ENCODE results near the gene MINDY2.

MINDY2 gene, protein sequence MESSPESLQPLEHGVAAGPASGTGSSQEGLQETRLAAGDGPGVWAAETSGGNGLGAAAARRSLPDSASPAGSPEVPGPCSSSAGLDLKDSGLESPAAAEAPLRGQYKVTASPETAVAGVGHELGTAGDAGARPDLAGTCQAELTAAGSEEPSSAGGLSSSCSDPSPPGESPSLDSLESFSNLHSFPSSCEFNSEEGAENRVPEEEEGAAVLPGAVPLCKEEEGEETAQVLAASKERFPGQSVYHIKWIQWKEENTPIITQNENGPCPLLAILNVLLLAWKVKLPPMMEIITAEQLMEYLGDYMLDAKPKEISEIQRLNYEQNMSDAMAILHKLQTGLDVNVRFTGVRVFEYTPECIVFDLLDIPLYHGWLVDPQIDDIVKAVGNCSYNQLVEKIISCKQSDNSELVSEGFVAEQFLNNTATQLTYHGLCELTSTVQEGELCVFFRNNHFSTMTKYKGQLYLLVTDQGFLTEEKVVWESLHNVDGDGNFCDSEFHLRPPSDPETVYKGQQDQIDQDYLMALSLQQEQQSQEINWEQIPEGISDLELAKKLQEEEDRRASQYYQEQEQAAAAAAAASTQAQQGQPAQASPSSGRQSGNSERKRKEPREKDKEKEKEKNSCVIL

DNA sequence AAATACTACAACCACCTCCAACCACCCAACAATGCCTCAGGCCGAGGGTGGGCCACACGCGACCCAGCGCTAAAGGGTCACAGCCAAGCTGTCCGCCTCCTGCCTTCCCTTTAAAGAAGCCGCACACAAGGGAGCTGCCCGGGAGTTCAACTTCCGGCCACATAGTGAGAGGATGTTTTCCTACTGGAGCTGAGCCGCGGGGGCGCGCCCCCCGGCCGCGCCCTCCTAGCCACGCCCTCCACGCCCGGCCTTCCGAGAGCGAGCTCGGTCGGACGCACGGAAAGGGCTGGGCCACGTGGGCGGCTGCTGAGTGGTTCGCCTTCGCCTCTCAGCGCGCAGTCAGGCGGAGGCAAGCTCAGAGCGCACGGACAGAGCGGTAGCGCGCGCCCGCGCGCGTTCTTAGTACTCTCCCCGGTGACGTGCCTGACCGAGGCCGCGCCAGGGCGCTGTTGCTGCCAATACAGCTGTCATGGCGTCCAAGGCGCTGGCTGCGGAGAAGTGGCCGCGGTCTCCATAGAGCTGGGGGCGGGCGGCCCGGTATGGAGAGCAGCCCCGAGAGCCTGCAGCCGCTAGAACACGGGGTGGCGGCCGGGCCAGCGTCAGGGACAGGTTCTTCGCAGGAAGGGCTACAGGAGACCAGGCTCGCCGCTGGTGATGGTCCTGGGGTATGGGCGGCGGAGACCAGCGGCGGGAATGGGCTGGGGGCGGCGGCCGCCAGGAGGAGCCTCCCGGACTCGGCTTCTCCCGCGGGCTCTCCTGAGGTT lies at the start of gene MINDY2:
Gene MINDY2 (plus strand): TSS at position 446 of the 764 bp plus-strand sequence. CDS start 94 bp downstream, at position 540.
- peak; percentile 91 to 93 for DNase-seq

DNA sequence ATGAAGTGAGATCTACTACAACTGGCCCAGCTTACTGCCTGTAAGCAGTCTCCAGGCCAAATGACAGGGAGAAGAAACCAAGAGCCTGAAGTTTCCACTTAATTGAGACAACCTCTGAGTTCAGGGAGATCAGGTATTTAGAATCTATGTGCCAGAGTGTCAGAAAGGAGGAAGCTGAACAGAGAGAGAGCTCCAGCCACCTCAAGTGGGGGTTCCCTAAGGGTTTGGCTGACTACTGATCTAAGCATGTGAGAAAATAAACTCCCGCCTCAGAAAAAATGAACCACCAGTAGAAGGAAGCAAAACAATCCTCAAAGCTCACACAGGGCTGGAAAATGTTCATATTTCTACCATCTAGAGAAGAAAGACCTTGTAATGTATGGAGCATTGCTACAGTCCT lies 46.6 kb upstream of the MINDY2 start:
- no peak for DNase-seq

DNA sequence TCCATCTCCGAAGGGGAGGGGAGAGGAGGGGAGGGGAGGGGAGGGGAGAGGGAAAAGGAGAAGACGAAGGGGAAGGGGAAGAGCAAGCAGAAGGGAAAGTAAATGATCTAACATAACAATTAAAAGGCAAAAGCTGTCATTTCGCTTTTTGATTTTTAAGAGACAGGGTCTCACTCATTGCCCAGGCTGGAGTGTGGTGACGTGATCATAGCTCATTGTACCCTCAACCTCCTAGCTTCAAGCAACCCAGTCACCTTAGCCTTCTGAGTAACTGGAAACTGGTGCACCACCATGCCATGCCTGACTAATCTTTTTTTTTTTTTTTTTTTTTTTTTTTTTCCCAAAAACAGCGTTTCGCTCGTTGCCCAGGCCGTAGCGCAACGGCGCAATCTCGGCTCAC lies 44.2 kb upstream of the MINDY2 start:
- DNase-seq = no peak

DNA sequence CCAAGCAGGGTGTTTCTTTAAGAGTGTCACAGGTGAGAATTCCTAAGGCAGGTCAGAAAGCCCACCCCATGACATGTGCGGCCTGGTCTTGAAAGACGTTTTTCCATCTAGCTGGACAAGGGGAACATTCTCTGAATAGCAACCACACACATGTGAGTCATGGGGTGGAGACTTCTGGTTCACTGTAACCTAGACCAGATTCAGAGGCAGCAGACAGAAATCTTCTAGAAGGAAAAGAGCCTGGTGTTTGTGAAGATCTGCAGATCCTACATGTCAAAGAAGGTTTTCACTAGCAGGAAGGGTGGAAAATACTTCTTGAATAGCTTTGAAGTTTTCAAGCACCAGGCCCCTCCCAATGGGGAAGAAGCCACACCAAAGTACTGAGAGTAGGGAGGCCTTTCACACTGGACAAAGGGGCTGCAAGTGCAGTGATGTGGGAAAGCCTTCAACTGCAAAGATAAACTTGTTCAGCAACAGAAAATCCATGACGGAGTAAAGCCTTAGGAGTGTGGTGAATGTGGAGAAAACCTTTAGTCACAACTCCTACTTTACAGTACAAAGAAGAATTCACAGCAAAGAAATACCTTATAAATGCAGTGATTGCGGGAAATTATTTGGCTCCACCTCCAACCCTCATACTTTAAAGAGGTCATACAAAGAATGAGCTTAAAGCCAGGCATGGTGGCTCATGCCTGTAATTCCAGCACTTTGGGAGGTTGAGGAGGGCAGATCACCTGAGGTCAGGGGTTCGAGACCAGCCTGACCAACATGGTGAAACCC lies 39.2 kb upstream of the MINDY2 start:
- no peak for DNase-seq

DNA sequence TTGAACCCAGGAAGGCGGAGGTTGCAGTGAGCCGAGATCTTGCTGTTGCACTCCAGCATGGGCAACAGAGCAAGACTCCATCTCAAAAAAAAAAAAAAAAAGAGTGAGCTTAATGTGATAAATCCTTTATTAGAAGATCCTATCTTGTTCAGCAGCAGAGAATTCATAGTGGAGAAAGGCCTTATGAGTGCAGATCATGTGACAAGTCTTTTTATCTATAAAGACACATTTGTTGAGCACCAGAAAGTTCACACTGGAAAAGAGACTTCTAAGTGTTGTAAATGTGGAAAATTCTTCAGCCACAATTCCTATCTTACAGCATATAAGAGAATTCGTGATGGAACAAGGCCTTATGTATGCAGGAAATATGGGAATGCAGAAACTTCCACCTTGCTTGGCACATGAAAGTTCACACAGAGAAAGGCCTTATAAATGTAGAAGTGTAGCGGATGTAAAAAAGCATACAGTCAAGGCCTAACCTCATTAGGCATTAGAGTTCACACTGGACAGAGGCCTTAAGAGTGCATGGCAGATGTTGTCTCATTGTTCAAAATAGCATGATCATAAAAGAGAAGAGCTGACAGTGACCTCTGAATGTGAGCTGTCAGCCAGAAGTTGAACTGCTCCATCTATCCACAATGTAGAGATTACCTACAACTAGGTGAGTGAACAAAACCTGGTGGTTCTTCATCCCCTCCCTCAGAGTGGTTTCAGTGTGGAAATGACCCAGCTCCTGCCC lies 38.3 kb upstream of the MINDY2 start:
- DNase-seq = no peak

DNA sequence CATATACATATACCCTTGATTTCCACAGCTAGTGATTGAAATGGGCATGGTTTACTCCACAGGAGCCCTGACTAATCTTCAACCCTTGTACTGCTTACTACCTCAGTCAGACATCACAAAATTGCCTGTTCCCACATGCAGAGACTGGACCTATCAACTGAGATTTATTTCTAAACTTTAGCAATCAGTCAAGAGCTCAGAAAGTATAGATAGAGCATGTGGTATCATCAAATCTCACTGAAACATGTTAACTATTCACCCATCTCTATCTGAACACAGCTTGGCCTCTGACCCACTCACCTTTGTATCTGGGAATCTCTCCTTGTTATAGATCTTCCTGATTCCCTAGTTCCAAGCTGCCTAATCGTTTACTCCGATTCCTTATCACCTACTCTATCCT lies 36.2 kb upstream of the MINDY2 start:
- DNase-seq = no peak

DNA sequence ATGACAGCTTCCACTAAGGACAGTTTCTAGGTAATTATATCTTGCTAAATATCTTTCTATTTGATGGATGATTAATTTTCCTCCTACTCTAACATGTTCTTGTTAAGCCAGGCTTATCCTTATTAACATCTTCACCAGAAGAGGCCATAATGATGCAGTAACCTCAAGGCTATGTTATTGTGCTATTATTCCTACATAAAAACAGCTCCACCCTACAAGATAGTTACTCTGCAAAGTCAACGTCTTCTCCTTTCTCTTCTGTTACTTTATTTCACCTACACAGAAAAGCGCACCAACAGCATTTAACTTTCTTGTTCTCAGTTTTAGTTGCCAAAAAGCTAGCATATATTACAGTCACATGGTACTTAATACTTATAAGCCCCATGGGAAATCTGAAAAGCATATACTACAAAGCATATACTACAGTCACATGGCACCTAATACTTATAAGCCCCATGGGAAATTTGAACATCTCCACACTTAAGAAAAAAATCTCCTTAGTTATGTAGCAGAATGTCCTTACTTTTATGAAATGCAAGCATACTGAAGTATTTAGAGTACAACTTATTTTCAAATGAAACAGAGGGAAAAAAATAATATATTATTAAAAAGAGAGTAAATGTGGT lies 35.0 kb upstream of the MINDY2 start:
- no peak for DNase-seq

DNA sequence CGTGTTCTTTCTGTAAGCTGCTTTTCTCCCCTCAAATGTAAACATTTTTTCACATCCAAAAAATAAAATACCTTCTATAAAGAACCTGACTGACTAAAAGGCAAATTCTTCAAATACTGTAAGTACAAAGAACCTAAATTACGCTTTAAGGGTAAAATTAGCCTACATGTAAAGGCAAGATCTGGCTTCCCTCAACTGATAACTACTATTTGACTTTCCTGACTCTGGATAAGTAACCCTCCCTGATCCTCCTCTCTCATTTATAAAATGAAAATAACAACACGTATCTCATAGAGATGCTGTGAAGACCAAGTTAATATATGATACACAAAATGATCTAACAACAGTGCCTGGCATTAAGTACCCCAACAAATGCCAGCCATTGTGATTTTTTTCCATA lies 33.8 kb upstream of the MINDY2 start:
- no peak for DNase-seq

DNA sequence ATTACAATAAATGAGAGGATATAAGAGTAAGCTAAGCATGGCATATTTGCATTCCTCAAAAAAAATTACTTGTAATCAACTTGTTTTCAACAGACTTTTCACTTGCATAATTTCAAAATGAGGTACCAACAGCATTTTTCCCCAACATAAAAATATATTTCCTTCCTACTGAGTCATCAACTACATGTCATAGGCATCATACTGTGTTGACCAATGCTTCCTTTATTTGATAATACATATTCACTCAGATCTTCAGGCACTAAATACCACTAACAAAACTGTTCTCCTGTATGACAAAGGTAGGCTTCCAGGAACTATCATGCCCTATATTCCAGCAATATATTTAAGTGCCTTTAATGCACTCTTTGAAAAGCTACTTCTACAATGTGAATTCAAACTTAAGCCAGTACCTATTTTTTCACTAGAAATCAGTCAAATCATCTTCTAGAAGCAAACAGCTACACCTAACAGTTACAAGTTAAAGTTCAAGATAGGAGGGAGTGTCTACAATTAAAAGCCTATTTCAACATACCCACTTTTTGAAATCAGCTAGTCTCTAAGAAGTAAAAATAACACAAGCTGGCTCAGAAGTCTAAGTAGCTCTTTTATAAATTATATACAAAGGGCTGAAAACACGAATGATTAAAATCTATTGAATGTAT lies 32.9 kb upstream of the MINDY2 start:
- DNase-seq = no peak

DNA sequence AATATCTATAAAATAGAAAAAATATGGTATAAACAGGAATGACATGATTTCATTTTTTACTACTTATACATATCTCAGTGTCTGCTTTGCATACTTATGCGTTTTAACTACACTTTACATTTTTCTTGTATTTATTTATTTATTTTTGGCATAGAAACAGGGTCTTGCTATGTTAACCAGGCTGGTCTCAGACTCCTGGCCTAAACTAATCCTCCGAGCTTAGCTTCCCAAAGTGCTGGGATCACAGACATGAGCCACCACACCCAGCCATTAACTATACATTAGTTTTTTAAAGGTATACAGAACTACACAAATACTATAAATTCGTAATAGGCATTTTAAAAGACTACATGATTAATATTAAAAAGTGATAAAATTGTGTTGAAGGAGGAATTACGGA lies 30.7 kb upstream of the MINDY2 start:
- DNase-seq = no peak

DNA sequence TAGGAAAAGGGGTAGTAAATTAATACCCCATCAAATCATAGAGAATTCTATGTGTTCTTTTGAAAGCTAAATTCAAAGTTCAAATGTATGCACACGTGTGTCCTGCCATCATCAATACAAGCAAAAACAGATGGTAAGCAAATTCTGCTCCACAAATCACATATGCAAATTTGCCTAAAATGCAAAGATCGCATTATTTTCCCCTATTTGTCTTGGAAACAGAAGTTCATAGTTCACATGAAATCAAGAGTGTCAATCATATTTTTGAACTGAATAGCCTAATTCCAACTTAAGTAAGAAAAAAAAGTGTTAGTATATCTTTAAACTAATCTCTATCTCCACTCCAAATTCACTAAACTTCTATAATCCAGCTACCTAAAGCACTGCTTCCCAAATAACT lies 30.1 kb upstream of the MINDY2 start:
- DNase-seq = no peak

DNA sequence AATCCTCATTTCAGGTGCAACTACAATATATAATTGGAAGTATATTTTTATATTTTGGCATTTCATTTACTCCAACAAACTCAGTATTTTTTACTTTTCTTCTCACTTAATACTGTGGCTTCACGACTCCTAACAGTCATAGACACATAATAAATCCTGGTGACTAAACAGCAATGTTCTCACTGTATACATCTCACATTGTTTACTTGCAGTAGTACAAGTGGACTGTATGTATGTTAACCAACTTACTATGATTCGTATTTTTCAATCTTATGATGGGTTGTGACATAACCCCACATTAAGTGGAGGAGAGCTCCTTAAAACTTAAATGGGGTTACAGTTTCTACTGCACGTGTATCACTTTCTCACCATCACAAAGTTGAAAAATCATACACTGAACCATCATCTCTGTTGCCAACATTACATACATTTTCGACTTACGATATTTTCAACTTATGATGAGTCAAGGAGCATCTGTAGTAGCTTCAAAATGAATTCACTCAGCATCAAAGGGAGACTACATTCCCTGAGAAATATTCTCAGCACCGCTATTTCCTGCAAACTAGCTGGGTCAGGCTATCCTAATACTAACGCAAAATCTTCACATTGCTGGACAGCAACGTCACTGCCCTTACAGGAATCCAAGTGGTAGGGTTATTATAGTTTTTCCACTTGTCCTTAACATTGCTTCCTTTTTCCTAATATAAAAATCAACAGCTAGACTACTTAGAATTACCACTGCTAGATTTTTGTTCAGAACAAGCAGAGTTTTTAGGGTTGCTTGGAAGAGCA lies 28.9 kb upstream of the MINDY2 start:
- no peak for DNase-seq

DNA sequence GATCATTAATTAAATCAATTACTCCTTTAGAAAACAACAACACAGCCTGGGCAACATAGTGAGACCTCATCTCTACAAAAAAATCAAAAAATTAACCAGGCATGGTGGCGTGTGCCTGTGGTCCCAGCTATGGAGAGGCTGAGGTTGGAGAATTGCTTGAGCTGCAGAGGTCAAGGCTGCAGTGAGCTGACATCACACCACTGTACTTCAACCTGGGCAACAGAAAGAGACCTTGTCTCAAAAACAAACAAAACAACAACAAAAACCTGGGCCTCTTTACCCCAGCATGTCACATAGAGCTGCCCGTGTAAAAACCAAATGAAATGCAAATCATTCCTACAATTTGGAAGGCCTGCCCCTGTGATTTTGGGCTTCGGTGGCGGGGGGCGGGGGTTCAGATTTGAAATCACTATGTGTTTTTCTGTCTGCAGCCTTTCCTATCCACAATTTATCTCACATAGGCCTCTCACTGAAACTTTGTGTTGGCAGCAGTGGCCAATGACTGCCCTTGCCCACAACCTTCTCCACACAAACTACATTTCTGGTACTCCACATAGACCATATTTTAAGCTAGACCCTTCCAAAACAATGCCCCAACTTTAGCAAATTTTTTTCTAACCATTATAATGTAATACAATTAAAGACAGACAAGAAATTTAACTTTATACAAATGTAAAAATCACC lies 28.1 kb upstream of the MINDY2 start:
- DNase-seq = no peak

DNA sequence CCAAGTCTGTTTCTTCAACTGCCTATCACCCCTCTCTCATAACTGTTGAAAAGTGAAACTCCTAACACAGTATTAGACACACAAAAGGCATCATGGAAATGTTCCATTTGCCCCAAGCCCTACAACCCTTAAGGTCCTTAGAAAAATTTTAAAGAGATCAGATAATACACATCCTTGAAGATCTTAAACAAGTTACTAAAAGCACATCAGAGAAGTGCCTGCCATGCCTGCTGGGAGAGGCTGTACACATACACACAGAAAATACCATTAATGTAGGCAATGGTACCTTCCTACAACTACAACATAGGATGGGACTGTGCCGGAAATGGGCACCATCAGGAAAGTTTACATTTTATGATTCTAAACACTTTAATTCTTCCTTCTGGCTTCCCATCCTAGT lies 24.9 kb upstream of the MINDY2 start:
- DNase-seq = no peak

DNA sequence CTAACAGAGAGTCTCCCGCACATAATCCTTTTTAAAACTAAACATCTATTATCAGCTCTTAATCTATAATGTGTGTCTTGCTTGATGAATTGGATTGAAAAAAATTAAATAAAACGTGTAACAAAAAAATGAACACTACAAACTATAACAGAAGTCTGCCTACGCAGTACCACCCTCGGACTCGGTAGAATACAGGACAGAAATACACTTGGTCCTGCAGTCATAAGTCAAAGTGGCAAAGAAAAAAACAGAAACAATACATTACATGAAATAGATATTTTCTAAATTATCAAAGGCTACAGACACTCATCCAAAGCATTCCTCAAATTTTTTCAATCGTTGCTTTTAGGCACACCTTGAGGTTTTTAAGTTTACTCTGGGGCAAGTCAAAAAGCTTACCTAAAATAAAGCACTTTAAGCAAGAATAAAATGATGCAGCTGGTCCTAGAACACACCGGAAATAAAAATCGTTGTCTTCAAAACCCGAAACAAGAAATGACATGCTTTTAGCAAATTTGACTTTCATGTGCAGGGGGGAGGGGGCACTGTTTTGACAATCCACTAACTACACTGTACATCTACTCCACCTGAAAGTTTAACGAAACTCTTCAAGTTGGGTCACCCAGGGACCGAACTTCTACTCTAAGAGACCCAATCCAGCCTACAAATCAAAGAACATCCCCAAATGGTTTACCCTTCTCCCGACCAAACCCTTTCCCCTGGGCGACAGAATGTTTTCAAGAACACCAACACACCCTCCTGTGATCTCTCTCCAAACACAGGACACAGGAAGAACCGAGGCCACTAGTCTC lies 22.9 kb upstream of the MINDY2 start:
- peak; percentile 11 to 16 for DNase-seq

DNA sequence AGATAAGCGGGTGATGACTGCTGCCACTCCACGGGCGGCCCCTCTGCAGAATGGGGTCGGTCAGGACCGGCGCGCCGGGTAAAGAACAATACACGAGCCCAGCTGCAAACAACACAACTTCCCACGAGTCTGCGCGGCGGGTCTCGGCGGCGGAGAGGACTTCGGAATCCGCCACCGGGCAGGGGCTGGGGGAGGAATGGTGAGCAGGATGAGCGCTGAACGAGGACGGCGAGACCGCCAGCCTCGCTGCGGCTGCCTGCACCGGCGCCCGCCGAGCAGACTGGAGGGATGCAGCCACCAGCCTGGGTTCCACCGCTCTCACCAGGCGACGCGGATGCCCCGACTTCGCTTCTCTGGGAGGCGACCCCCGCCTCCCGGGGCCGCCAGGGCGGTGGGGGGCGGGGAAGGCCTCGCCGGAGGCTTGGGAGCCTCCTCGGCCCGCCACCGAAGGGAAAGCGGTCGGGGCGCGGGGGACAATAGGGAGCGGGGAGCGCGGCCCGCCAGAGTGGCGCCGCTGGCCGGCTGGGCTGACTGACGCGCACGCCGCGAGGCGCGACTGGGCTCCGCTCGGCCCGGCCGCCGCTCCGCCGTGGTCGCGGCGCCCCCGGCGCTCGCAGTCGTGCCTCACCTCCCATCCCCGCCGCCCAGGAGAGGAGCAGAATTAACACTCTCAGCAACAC lies 22.1 kb upstream of the MINDY2 start:
- peak; percentile 32 to 34 for DNase-seq

DNA sequence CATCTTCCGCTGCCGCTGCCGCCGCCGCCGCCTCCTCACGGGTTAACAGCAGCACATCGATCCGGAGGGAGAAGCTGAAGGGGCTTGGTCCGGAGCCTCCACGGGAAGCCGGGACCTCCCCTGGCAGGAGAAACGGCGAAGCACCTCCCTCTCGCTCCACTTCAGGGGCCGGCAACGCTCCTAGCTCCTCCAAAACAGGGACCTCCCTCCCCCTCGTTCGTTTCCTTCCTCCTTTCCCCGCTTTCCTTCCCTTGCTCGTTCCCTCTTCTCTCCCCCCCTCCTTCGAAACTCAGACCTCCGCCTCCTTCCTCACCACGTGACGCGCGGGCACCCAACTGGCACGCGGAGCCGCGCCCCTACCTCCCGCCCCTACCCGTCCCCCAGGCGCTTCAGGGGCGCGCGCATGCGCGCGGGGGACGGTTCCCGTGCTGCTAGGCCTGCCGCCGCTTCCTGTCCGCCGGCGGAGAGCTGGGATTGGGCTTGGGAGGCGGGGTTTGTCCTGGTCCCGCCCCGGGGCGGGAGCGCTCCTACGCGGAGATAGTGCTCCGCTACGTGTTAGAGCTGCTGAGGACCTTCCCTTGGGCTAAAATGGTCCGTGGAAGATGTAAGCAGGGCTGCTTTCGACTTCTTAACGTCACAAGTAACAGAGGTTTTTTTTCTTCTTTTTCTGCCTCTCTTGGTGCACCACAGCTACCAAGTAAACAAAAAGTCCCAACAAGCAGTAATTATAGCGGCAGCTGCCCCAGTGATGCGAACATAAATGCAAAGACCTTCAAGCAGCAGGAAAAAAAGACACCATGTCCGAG lies 21.4 kb upstream of the MINDY2 start, which contains the start of gene ADAM10:
Gene ADAM10 (minus strand): TSS at position 176 of the 806 bp plus-strand sequence. CDS start 173 bp downstream, at position 3.
- DNase-seq = peak; percentile 97 to 99

Data from stimulated activated CD4-positive, alpha-beta T cell treated with anti-CD3 and anti-CD28 coated beads, Interleukin-4, amount 100 ng/mL, for 4 hours (primary cell).